ENCODE data around the gene UST. TPM values are rescaled to one million over a fixed set of nuclear protein-coding genes. Genes with fewer than 3 reads are reported as not detected.
A peak's percentile ranks its signal among the peaks of the same experiment; 100 is the strongest.
"Not testable (repeated sequence)": the region's sequence is repeated elsewhere in the genome, so short reads cannot be mapped to it uniquely, and the experiment has no call there.

The UST gene
- total and polyA plus RNA-seq, 2 experiments from 2014 or later, result 2.9 to 4.0 TPM

- no peaks in the 10 kb centered on the region for H3K4me1 ChIP-seq (ENCODE audit: low read depth)
- DNase-seq (ENCODE audit: low read depth in 1 of 2, low spot score in 1 of 2), result peak in 1 of 2 donors; percentile 12
- H3K4me3 ChIP-seq, result no peak overlapping the region
- H3K36me3 ChIP-seq, result no peaks in the 10 kb centered on the region
- TF ChIP-seq, protein P1, sequence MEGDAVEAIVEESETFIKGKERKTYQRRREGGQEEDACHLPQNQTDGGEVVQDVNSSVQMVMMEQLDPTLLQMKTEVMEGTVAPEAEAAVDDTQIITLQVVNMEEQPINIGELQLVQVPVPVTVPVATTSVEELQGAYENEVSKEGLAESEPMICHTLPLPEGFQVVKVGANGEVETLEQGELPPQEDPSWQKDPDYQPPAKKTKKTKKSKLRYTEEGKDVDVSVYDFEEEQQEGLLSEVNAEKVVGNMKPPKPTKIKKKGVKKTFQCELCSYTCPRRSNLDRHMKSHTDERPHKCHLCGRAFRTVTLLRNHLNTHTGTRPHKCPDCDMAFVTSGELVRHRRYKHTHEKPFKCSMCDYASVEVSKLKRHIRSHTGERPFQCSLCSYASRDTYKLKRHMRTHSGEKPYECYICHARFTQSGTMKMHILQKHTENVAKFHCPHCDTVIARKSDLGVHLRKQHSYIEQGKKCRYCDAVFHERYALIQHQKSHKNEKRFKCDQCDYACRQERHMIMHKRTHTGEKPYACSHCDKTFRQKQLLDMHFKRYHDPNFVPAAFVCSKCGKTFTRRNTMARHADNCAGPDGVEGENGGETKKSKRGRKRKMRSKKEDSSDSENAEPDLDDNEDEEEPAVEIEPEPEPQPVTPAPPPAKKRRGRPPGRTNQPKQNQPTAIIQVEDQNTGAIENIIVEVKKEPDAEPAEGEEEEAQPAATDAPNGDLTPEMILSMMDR (IDR thresholded peaks at IDR 0.05; ENCODE audit: low read depth, low read length), result no peak
- no peaks in the 10 kb centered on the region for H3K9me3 ChIP-seq (ENCODE audit: low read depth)
- no peak overlapping the region for H3K27ac ChIP-seq
- H3K27me3 ChIP-seq, result no peaks in the 10 kb centered on the region
Measured at GRCh38 chr6:148854992-148855391, 108.2 kb downstream of the UST start.

DNA sequence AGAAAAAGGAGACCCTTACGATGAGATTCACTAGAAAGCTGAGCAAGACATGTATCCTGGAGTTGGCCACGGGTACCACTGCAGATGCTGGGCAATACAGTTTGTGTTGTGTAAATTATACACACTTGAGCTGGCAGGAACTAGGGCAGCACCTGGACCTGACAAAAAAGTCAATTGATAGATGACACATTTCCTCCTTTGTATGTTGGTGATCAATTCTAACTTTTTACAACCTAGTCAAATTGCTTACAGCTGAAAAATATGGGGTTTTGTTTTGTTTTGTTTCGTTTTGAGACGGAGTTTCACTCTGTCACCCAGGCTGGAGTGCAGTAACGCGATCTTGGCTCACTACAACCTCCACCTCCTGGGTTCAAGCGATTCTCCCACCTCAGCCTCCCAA is 108.9 kb downstream of the UST start:
- H3K36me3 ChIP-seq, result no peaks in the 10 kb centered on the region
- no peaks in the 10 kb centered on the region for H3K4me1 ChIP-seq (ENCODE audit: low read depth)
- H3K9me3 ChIP-seq (ENCODE audit: low read depth), result no peaks in the 10 kb centered on the region
- DNase-seq (ENCODE audit: low read depth in 1 of 2, low spot score in 1 of 2), result no peak
- TF ChIP-seq, protein P1 (IDR thresholded peaks at IDR 0.05; ENCODE audit: low read depth, low read length), result no peak
- H3K27me3 ChIP-seq, result no peaks in the 10 kb centered on the region
- H3K4me3 ChIP-seq, result no peak overlapping the region
- H3K27ac ChIP-seq, result no peak overlapping the region

DNA sequence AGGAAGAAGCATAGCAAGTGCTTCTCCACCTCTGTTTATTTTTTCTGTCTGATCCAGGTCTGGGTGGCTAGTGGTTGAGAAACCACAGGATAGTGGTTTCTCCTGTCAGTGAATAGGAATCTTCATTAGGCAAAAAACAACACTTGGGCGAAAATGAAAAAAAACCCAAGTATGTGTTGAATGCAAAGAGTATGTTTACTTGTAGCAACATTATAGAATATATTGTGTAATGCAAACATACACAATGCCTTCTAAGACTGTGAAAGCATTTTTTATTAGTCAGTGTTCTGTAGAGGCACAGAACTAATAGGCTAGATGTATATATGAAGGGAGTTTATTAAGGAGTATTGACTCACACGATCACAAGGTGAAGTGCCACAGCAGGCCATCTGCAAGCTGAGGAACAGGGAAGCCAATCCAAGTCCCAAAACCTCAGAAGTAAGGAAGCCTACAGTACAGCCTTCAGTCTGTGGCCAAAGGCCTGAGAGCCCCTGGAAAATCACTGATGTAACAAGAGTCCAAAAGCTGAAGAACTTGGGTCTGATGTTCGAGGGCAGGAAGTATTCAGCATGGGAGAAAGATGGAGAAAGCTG is 111.1 kb downstream of the UST start:
- no peaks in the 10 kb centered on the region for H3K4me1 ChIP-seq (ENCODE audit: low read depth)
- no peaks in the 10 kb centered on the region for H3K27me3 ChIP-seq
- H3K9me3 ChIP-seq (ENCODE audit: low read depth), result no peaks in the 10 kb centered on the region
- DNase-seq (ENCODE audit: low read depth in 1 of 2, low spot score in 1 of 2), result peak in 1 of 2 donors; percentile 23
- H3K27ac ChIP-seq, result no peak overlapping the region
- H3K36me3 ChIP-seq, result no peaks in the 10 kb centered on the region
- H3K4me3 ChIP-seq, result no peak overlapping the region
- TF ChIP-seq, protein P1 (IDR thresholded peaks at IDR 0.05; ENCODE audit: low read depth, low read length), result no peak

DNA sequence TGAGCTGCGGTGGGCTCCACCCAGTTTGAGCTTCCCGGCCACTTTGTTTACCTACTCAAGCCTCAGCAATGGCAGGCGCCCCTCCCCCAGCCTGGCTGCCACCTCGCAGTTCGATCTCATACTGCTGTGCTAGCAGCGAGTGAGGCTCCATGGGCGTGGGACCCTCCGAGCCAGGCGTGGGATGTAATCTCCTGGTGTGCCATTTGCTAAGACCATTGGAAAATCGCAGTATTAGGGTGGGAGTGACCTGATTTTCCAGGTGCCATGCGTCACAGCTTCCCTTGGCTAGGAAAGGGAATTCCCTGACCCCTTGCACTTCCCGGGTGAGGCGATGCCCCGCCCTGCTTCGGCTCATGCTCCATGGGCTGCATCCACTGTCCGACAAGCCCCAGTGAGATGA is 117.3 kb downstream of the UST start:
- not testable (repeated sequence) for H3K9me3 ChIP-seq (ENCODE audit: low read depth); H3K27me3 ChIP-seq; H3K27ac ChIP-seq; DNase-seq (ENCODE audit: low read depth in 1 of 2, low spot score in 1 of 2); H3K4me3 ChIP-seq; H3K4me1 ChIP-seq (ENCODE audit: low read depth); H3K36me3 ChIP-seq

DNA sequence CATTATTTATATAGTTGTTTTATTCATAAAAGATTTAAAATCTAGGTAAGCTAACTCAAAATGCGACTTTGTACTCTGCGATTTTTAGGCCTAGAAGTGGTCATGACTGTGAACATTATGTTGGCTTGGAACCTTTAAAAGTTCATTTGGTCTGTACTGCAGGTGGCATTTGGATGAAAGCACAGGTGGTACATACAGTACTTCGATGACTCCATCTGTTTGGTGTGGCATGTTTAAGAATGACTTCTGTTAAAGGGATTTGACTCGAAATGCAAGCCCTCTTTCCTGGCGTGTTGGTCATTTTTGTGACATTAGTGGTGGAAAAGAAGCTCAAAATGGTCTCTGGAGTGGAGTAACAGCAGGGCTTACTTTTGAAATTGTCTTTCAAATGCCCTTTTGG is 118.1 kb downstream of the UST start:
- H3K4me3 ChIP-seq, result no peak overlapping the region
- no peaks in the 10 kb centered on the region for H3K36me3 ChIP-seq
- no peaks in the 10 kb centered on the region for H3K9me3 ChIP-seq (ENCODE audit: low read depth)
- no peak for DNase-seq (ENCODE audit: low read depth in 1 of 2, low spot score in 1 of 2)
- TF ChIP-seq, protein P1 (IDR thresholded peaks at IDR 0.05; ENCODE audit: low read depth, low read length), result no peak
- H3K27ac ChIP-seq, result no peak overlapping the region
- H3K4me1 ChIP-seq (ENCODE audit: low read depth), result no peaks in the 10 kb centered on the region
- H3K27me3 ChIP-seq, result no peaks in the 10 kb centered on the region

- no peaks in the 10 kb centered on the region for H3K9me3 ChIP-seq (ENCODE audit: low read depth)
- H3K27ac ChIP-seq, result no peak overlapping the region
- TF ChIP-seq, protein P1 (IDR thresholded peaks at IDR 0.05; ENCODE audit: low read depth, low read length), result no peak
- no peak for DNase-seq (ENCODE audit: low read depth in 1 of 2, low spot score in 1 of 2)
- no peak overlapping the region for H3K4me3 ChIP-seq
- no peaks in the 10 kb centered on the region for H3K4me1 ChIP-seq (ENCODE audit: low read depth)
- no peaks in the 10 kb centered on the region for H3K36me3 ChIP-seq
- H3K27me3 ChIP-seq, result no peaks in the 10 kb centered on the region
Measured at GRCh38 chr6:148866657-148867268, 119.9 kb downstream of the UST start.

Measured in cardiac muscle cell (in vitro differentiated cells and primary cell).